PC-9 (cell line): Measurements from ENCODE around the gene ZNF23.

Experiments
- EZH2 ChIP-seq: fragments of 200-600 bp; sonication (generic); IDR thresholded peaks from 2 replicates; pipeline ENCODE4 v1.8.0; 2017; ENCODE audit warnings: antibody characterized with exemption, low read depth
- TF ChIP-seq, protein P1 (sequence below): fragments of 200-600 bp; sonication (generic); conservative IDR thresholded peaks from 2 replicates; pipeline ENCODE4 v1.6.1; 2017; ENCODE audit warnings: mixed run types, antibody characterized with exemption, mild to moderate bottlenecking, moderate library complexity

DNA sequence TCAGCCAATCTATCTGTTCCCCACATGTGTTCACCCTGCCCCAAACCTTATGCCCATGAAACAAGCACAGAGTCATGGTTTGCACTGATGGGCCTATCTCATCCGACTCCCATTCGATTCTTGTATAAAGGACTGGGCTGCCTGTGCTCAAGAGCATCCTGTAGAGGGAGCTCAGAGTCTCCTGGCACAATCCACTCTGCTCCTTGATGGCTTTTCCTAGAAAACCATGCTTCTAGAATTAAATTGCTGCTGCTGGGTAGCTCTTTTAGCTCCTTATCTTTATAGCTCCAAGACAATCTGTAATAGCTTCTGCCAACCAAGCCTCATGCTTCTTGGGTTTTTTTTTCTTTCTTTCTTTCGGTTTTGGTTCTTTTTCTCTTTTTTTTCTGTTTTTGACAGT lies 17.4 kb upstream of the ZNF23 start:
- TF ChIP-seq, protein P1, sequence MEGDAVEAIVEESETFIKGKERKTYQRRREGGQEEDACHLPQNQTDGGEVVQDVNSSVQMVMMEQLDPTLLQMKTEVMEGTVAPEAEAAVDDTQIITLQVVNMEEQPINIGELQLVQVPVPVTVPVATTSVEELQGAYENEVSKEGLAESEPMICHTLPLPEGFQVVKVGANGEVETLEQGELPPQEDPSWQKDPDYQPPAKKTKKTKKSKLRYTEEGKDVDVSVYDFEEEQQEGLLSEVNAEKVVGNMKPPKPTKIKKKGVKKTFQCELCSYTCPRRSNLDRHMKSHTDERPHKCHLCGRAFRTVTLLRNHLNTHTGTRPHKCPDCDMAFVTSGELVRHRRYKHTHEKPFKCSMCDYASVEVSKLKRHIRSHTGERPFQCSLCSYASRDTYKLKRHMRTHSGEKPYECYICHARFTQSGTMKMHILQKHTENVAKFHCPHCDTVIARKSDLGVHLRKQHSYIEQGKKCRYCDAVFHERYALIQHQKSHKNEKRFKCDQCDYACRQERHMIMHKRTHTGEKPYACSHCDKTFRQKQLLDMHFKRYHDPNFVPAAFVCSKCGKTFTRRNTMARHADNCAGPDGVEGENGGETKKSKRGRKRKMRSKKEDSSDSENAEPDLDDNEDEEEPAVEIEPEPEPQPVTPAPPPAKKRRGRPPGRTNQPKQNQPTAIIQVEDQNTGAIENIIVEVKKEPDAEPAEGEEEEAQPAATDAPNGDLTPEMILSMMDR, result peak; percentile 61; the same call in 1 of the 2 replicates
- TF ChIP-seq EZH2, result no peak
